Right ventricle myocardium inferior (tissue), 1 donor: ENCODE data around the gene RAB11FIP4. TPM values are rescaled to one million over a fixed set of nuclear protein-coding genes. Genes with fewer than 3 reads are reported as not detected.

ENCODE experiments used
- ATAC-seq: fragments of 200-7000 bp; cut with Tn5 transposase; one replicate; pipeline ENCODE4 v1.9.1; 2020; ENCODE audit warnings: mild to moderate bottlenecking, moderate library complexity
- DNase-seq: peaks from one replicate; pipeline ENCODE4 v3.0.0; 2021; ENCODE audit errors: missing footprints
- intact Hi-C: fragments of 100-400 bp; cut with DNase I; formaldehyde crosslinking; loops from one replicate; pipeline ENCODE4 v1.11.0; 2022
- total RNA-seq: library from RNA; stranded (reverse); fragmentation: NEBNext Ultra II Directional; extraction: Animal tissue kit (Norgen Biotek cat#: 25700); gene quantifications from one replicate; pipeline ENCODE4 v1.2.1, GENCODE V29; 2021
- donor health status: DM: no; HTN: yes; CAD: no; lungs with severe emphysema.

RAB11FIP4 gene
- total RNA-seq, 1 donor from 2014 or later, result 13.6 TPM

GRCh38 chr17:31472137-31472536, 80.7 kb downstream of the RAB11FIP4 start:
- ATAC-seq (no peak), DNase-seq (no peak)
- intact Hi-C loops, result no loop called here

- intact Hi-C loops, result no loop called here
- DNase-seq, result no peak
Observed at GRCh38 chr17:31475378-31476162, 84.1 kb downstream of the RAB11FIP4 start.

DNA sequence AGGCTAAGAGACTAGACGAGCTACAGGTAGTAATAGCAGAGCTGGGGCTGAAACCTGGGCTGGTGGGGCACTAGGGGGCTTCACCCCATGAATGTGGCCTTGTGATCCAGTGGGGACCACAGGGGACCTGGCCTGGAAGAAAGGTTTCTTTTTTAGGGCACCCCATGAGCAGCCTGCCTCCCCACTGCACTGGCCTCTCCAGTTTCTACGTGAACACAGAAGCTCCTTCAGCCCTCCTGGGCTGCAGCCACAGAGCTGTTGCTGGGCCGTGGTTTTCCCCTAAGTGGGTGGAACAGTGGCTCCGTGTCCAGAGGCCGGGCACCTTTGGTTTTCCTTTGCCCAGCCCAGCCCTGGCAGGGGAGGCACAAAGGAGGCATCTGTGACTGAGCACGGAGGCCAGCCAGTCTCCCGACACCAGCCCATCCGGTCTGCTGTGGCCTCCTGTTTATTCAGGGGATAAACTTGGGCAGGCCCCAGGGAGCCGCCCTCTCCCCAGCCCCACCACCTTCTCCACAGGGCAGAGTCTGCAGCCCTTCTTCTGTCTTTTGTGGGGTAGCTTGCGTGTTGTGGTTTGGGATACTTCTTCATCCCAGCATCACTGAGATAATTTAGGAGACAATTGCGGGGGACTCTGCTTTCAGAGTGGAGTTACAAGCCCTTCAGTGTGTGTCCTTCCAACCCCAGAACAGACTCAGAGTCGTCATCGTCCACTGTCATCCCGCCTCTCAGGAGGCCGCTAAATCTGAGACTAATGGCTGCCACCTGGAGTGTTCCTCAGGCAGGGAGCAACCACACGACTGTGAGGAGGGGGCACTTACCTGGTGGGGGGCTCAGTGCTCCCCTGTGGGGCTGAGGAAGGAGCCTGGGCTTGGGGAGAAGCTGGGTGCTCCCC, 85.3 kb downstream of the RAB11FIP4 start:
- intact Hi-C loops, result no loop called here
- DNase-seq (no peak), ATAC-seq (no peak)

More at GRCh38 chr17:31475378-31476162, 84.1 kb downstream of the RAB11FIP4 start:
- ATAC-seq, result no peak

DNA sequence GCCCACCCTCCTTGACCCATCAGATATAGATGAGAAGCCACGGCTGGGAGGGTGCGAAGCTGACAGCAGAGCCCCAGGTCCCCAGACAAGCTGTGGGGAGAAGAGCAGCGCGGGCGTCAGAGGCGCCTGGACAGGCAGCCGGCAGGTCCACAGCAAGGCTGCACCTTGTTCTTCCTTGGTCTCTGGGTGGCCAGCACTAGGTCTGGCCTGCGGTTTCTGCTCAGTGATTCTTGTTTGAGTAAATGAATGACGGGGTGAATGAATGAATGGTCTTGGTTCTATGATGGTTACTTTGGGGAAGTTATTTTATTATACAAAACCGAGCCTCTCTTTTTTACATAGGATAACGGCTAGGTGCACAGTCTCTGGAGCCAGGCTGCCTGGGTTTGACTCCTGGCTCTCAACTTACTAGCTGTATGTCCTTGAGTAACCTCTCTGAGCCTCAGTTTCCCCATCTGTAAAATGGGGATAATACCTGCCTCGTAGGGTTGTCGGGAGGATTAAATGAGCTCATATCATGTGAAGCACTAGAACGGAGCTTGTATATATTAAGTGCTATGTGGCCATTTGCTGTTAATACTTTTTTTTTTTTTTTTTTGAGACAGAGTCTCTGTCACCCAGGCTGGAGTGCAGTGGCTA, 86.1 kb downstream of the RAB11FIP4 start:
- ATAC-seq (no peak), DNase-seq (no peak)
- intact Hi-C loops, result no loop called here

- DNase-seq (no peak), ATAC-seq (no peak)
- intact Hi-C loops, result no loop called here
Observed at GRCh38 chr17:31479062-31479408, 87.6 kb downstream of the RAB11FIP4 start.

DNA sequence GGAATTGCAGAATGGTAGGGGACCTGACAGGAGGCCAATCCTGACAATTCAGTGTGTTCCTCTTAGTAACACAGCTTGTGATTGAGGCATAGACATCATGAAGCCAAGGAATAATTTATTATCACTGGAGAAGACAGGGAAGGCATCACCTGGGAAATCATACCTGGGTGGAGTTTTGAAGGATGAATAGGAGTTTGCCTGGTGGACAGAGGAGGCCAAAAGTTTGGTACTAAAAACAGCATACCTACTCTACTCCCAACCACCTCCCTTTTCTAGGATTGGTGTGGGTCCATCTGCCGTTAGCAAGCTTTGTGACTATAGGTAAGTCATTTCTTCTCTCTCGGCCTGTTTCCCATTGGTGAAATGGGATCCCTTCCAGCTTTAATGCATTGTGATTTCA, 88.0 kb downstream of the RAB11FIP4 start:
- intact Hi-C loops, result no loop called here
- no peak for ATAC-seq
- DNase-seq, result no peak

- intact Hi-C loops, result no loop called here
- DNase-seq, result no peak
- ATAC-seq, result peak; percentile 61
Observed at GRCh38 chr17:31480067-31480466, 88.6 kb downstream of the RAB11FIP4 start.

DNA sequence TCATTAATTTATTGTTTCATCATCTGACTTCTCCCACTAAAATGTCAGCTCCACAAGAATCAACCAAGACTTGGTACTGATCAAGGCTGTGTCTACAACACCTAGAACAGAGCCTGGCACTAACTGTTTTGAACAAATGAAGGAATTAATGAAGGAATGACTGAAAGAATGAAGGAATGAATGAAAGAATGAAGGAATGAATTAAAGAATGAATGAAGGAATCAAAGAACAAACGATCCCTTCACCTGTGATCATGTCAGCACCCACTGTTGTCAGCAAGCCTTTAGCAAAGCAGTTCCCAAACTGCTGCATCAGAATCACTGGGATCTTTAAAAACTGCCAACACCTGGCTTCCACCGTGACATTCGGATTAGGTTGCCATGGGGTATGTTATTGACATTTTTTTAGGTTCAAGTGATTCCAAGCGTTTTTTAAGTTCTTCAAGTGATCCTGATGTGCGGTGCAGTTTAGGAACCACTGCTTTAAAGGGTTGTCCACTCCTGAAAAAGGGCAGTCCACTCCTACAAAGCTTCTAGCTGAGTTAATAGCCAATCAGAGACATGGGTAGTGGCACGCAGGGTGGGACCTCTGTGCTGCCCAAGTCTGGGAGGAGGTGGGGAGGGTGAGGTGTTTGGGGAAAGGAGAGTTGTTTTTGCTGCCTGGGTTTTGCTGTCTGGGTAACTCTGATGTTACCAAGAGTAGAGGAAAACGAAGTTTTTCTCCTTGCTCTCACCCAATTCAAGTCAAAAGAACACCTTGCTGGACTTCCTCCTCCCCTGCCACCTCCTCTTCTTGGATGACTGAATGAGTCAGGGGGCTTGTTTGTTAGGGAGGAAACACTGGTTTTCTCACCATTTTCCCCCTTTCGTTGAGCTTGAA, 89.7 kb downstream of the RAB11FIP4 start:
- ATAC-seq (no peak), DNase-seq (no peak)
- intact Hi-C loops, result no loop called here

DNA sequence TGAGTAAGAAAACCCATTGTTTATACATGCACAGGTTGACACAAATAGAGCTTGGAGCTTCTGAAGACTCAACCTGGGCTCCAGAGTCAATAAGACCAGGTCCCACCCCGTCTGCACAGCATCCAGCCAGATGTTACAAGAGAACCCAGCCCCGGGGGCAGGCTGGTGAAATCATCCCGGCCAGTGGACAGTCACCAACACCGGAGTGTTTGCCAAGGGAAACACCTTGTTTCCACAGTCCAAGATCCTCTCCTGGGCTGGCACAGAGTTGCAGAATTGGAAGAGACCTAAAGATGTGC, 90.3 kb downstream of the RAB11FIP4 start:
- DNase-seq, result no peak
- ATAC-seq, result no peak
- intact Hi-C loops, result no loop called here

DNA sequence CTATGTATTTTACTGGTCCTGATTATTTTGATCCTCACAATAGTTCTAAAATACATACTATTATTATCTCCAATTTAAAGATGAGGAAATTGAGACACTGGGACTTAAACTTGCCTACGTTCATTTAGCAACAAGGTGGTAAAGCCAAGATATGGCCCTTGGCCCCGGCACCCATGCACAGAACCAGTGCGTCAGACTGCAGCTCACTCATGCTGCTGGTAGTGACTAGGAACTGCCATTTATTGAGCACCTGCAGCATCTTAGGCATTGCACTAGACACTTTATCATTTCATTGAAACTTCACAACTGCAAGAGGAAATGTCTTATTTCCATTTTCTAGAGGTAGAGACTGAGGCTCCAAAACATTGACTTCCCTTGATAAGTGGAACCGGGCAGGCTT, 93.3 kb downstream of the RAB11FIP4 start:
- no peak for ATAC-seq
- intact Hi-C loops, result no loop called here
- no peak for DNase-seq

DNA sequence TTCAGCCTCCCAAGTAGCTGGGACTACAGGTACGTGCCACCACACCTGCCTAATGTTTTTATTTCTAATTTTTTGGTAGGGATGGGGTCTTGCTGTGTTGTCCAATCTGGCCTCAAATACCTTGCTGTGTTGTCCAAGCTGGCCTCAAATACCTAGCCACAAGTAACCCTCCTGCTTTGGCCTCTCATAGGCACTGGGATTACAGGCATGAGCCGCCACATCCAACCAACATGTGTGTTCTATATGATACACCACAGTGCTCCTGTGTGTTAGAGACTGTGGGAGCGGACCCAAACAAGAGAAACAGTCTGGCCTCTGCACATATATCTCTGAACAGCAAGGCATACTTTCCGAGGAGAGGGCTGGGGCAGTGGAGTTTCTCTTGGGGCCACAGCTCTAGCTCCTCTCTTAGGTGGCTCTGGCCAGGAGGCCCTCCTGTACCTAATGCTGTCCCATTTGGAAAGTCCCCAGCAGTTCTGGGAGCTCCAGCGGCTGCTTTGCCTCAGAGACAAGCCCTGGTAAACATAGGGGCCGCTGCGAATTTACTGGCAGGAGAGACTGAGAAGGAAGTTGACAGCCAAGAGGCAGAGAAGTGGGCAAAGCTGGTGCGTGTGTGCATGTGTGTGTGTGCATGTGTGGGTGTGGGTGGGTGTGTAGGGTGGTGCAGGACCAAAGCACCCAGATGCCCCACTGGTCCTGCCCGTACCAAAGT, 95.0 kb downstream of the RAB11FIP4 start:
- DNase-seq (no peak), ATAC-seq (peak; percentile 51)
- intact Hi-C loops, result no loop called here

- DNase-seq (no peak), ATAC-seq (no peak)
- intact Hi-C loops, result no loop called here
Observed at GRCh38 chr17:31487063-31487647, 95.7 kb downstream of the RAB11FIP4 start.

DNA sequence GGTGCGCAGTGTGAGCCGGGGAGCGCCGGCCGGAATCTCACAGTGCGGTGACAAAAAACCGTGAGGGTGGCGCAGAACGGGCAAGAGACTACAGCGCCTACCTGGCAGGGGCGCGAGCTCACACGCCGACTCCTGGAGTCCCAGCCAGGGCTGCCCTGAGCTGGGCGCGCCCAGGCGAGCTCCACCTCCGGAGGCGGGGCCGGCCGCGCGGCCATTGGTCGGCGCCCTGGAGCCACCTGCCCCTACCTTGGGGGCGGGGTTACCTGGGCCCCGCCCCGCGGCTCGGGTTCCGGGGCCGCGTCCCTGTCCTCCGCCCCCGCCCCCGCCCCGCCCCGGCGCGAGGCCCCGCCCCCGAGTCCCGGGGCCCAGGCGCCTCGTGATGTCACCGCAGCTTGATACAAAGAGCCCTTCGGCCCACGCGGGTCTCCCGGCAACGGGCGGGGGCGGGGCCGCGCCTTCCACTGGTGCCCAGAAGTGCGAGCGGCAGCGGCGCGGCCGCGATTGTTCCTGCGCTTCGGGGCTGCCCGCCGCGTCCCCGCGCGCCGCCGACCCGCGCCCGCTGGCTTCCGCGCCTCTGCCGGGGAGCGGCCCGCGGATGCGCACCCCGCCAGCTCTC, 96.3 kb downstream of the RAB11FIP4 start:
- intact Hi-C loops, result no loop called here
- DNase-seq (peak; percentile 96), ATAC-seq (peak; percentile 92)

- DNase-seq (no peak), ATAC-seq (peak; percentile 14)
- intact Hi-C loops, result no loop called here
Observed at GRCh38 chr17:31488264-31488981, 96.9 kb downstream of the RAB11FIP4 start.

- no peak for DNase-seq
- intact Hi-C loops, result no loop called here
- ATAC-seq, result no peak
Observed at GRCh38 chr17:31488982-31489294, 97.5 kb downstream of the RAB11FIP4 start.

- DNase-seq, result no peak
- no peak for ATAC-seq
- intact Hi-C loops, result no loop called here
Observed at GRCh38 chr17:31489295-31490018, 98.0 kb downstream of the RAB11FIP4 start.
